ENCODE data around the gene CBLN3. TPM values are rescaled to one million over a fixed set of nuclear protein-coding genes. Genes with fewer than 3 reads are reported as not detected.
A peak's percentile ranks its signal among the peaks of the same experiment; 100 is the strongest.

CBLN3 gene
- total RNA-seq, 3 donors from 2014 or later, result 2.2 to 3.9 (median 2.6) TPM

DNA sequence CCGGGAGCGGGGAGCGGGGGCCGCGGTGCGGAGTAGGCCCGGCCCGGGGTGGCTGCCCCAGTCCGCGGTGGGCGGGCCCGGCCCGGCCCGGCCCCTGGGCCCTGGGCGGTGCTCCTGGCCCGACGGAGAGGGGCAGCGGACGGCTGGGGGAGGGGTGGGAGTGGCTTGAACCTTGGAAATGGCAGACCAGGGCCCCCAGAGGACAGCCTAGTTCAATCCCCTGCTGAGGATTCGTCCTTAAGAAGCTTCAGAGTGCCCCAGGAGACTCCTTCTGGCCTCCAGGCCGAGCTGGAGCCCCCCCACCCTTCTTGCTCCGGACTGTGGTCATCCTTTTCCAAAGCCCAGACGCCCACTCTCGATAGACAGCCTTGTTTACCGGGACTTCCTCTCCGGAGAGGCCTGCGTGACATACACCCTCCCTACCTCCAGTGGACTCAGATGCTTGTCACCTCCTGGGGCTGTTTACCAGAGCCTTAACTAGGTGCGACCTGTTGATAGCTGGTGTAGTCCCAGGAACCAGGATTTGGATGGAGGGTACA is 744 bp upstream of the CBLN3 start:
- DNase-seq (peak; percentile 82 to 89 (median 86)), ATAC-seq (peak; percentile 73)
- Histone ChIP-seq H3K4me3 (peak overlapping the region; percentile 54), H3K36me3 (ENCODE audit: low read depth) (no peaks in the 10 kb centered on the region), H3K9me3 (no peaks in the 10 kb centered on the region), H3K4me1 (ENCODE audit: low read depth) (peaks cover 53% of the 10 kb centered on the region)
- intact Hi-C loops (cut with DNase I, micrococcal nuclease), result loop anchor here (5.0 kb wide), 2 partner anchors 63 to 98 kb away; partner anchors contain the start of gene NFATC4 (in 2 of the 2)
- TF ChIP-seq, protein P1, sequence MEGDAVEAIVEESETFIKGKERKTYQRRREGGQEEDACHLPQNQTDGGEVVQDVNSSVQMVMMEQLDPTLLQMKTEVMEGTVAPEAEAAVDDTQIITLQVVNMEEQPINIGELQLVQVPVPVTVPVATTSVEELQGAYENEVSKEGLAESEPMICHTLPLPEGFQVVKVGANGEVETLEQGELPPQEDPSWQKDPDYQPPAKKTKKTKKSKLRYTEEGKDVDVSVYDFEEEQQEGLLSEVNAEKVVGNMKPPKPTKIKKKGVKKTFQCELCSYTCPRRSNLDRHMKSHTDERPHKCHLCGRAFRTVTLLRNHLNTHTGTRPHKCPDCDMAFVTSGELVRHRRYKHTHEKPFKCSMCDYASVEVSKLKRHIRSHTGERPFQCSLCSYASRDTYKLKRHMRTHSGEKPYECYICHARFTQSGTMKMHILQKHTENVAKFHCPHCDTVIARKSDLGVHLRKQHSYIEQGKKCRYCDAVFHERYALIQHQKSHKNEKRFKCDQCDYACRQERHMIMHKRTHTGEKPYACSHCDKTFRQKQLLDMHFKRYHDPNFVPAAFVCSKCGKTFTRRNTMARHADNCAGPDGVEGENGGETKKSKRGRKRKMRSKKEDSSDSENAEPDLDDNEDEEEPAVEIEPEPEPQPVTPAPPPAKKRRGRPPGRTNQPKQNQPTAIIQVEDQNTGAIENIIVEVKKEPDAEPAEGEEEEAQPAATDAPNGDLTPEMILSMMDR (IDR thresholded peaks at IDR 0.05), result no peak

DNA sequence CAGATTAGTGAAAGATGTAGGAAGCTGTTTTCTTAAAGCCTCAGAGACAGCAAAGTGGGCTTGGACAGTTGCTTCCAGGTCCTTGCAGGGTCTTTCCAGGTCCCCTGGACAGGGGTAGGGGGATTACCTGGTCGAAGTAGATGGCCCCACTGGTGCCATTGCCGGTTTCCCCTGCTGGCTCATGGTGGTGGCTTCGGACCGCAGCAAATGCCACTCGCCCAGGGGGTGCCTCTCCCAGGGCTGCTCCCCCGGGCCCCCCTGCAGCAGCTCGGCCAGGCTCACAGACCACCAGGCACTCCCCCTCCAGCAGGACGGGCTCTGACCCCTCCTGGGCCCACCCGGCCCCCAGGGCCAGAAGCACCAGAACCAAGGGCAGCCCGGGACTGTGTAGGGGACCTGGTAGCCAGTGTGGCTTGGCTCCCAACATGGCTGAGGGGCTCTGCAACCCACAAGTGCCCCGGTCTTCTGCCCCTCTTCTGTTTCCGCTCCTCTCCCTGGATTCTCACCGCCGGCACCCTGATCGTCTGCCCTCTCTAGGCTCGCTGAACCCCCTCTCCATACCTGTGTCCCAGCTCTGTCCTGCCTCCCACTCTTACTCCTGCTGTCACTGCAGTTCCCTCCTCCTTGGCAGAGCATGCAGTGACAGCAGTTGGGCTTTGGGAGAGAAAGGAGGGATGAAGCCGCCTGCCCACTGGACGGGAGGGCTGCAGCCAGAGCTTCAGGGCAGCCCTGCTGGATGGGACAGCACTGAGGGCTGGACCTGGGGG is 657 bp downstream of the CBLN3 start:
- H3K36me3 ChIP-seq (ENCODE audit: low read depth), result no peaks in the 10 kb centered on the region
- TF ChIP-seq, protein P1 (IDR thresholded peaks at IDR 0.05), result no peak
- DNase-seq (peak in 1 of 3 donors; percentile 66), ATAC-seq (no peak)
- peaks cover 54% of the 10 kb centered on the region for H3K4me1 ChIP-seq (ENCODE audit: low read depth)
- no peaks in the 10 kb centered on the region for H3K9me3 ChIP-seq
- intact Hi-C loops (cut with DNase I, micrococcal nuclease), result no loop called here
- no peak overlapping the region for H3K4me3 ChIP-seq

DNA sequence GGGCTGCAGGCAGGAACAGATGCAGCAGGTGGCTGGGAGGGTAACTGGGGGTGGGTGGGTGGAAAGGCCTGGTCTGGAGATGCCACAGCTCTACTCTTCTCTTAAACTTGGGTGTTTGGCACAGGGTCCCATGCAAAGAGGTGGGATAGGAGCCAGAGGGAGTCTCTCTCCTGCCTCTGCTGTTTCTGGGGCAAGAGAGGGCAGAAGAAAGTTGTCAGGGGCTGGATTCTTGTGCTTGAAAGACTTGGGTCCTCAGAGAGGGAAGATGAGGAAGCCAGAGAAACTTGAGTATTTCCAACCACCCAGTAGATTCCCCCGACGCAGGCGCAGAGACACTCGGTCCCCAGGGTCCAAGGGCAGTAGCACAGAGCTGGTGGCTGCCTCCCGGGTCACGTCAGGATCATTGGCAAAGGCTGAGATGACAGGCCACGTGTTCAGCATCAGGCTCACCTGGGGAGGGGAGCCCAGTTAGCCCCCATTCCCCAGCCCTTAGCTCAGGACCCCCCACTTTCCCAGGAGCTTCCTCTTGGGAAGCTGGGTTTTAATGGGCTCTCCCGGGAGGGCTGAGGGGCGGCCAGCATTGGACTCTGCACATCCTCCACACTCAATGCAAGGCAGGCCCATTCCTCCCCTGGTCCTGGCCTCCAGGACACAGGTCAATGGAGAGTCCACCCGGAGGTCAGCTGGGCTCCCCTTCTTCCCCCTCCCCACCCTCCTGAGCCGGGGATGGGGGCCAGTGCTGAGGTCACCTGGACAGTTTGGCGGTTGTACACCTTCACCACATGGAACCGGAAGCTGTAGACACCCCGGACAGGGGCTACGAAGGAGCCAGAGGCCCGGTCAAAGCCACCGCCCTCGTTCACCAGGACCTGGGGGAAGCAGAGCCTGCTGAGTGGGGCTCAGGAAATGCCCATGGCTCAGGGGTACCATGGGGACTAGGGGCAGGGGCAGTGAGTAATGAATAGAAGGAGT is 1.6 kb downstream of the CBLN3 start:
- DNase-seq (peak in 2 of 3 donors; percentile 46 to 57), ATAC-seq (no peak)
- TF ChIP-seq, protein P1 (IDR thresholded peaks at IDR 0.05), result no peak
- Histone ChIP-seq H3K9me3 (no peaks in the 10 kb centered on the region), H3K36me3 (ENCODE audit: low read depth) (no peaks in the 10 kb centered on the region), H3K4me1 (ENCODE audit: low read depth) (peaks cover 56% of the 10 kb centered on the region), H3K4me3 (no peak overlapping the region)
- intact Hi-C loops (cut with DNase I, micrococcal nuclease), result no loop called here

DNA sequence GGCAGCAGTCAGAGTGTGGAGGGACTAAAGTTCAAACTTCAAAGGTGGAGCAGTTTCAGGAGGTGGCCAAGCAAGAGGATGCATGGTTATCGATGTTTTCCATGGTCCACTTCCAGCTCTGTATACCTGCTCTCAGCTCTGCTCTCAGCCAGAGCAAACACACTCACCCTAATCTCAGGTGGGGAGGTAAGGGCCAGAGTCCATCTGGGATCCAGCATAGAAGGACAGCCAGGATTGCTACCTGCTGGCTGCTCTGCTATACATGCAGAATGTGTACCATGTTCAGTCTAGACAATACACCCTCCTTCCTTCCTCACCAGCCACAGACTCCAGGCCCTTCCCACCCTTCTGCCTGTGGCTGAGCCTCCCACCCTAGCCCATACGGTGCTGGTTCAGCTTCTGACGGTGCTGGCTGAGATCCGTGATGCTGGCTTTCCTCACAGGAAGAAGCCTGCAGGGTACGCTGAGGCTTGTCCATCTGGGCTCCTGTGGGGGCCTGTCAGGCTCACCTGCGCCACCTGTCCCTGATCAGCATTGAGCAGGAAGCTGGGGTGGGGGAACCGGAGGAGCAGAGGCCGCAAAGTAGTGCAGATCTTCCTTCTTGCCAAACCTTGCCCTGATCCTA is 2.4 kb downstream of the CBLN3 start:
- DNase-seq (peak; percentile 66 to 67 (median 67)), ATAC-seq (peak; percentile 58)
- Histone ChIP-seq H3K9me3 (no peaks in the 10 kb centered on the region), H3K4me3 (no peak overlapping the region), H3K36me3 (ENCODE audit: low read depth) (no peaks in the 10 kb centered on the region), H3K4me1 (ENCODE audit: low read depth) (peaks cover 58% of the 10 kb centered on the region)
- TF ChIP-seq, protein P1 (IDR thresholded peaks at IDR 0.05), result no peak
- intact Hi-C loops (cut with DNase I, micrococcal nuclease), result no loop called here
